Stimulated activated CD8-positive, alpha-beta memory T cell treated with anti-CD3 and anti-CD28 coated beads, Interleukin-12 subunit alpha, Interleukin-12 subunit beta, amount 100 ng/mL, for 24 hours (primary cell): ENCODE data around the gene CNTNAP4.

Source experiments
- DNase-seq: peaks from one replicate; pipeline ENCODE4 v3.0.0-alpha.2; 2020; ENCODE audit errors: extremely low read depth

CNTNAP4 gene

GRCh38 chr16:76309639-76310335, 32.6 kb downstream of the CNTNAP4 start:
- DNase-seq = no peak

GRCh38 chr16:76311260-76311659, 34.1 kb downstream of the CNTNAP4 start:
- no peak for DNase-seq

- no peak for DNase-seq
These were observed 41.4 kb downstream of the CNTNAP4 start for GRCh38 chr16:76318565-76318964.

GRCh38 chr16:76329106-76329505, 51.9 kb downstream of the CNTNAP4 start:
- no peak for DNase-seq

GRCh38 chr16:76335180-76335974, 58.2 kb downstream of the CNTNAP4 start:
- DNase-seq = no peak

- DNase-seq = no peak
These were observed 58.9 kb downstream of the CNTNAP4 start for GRCh38 chr16:76336112-76336511.

GRCh38 chr16:76338472-76338871, 61.3 kb downstream of the CNTNAP4 start:
- no peak for DNase-seq

GRCh38 chr16:76343769-76344168, 66.6 kb downstream of the CNTNAP4 start:
- no peak for DNase-seq

GRCh38 chr16:76345163-76345661, 68.0 kb downstream of the CNTNAP4 start:
- no peak for DNase-seq

- DNase-seq = no peak
These were observed 69.0 kb downstream of the CNTNAP4 start for GRCh38 chr16:76346210-76346609.

GRCh38 chr16:76351441-76351840, 74.2 kb downstream of the CNTNAP4 start:
- no peak for DNase-seq

GRCh38 chr16:76360404-76360803, 83.2 kb downstream of the CNTNAP4 start:
- DNase-seq = no peak

- DNase-seq = no peak
These were observed 93.1 kb downstream of the CNTNAP4 start for GRCh38 chr16:76370344-76370743.

GRCh38 chr16:76371441-76371840, 94.2 kb downstream of the CNTNAP4 start:
- DNase-seq = no peak

- DNase-seq = no peak
These were observed 96.8 kb downstream of the CNTNAP4 start for GRCh38 chr16:76373998-76374397.

- DNase-seq = no peak
These were observed 99.8 kb downstream of the CNTNAP4 start for GRCh38 chr16:76376988-76377387.

GRCh38 chr16:76378020-76378419, 100.8 kb downstream of the CNTNAP4 start:
- no peak for DNase-seq

- no peak for DNase-seq
These were observed 103.9 kb downstream of the CNTNAP4 start for GRCh38 chr16:76381096-76381495.

GRCh38 chr16:76385601-76386230, 108.5 kb downstream of the CNTNAP4 start:
- DNase-seq = no peak

- DNase-seq = no peak
These were observed 109.6 kb downstream of the CNTNAP4 start for GRCh38 chr16:76386784-76387183.

GRCh38 chr16:76387994-76388393, 110.8 kb downstream of the CNTNAP4 start:
- no peak for DNase-seq

- DNase-seq = no peak
These were observed 111.9 kb downstream of the CNTNAP4 start for GRCh38 chr16:76389126-76389525.

- DNase-seq = no peak
These were observed 113.3 kb downstream of the CNTNAP4 start for GRCh38 chr16:76390476-76390875.
